Superior temporal gyrus (tissue), 1 donor: Measurements from ENCODE around the gene FOSL2.
A peak's percentile ranks its signal among the peaks of the same experiment; 100 is the strongest.

Experiments used
- DNase-seq: peaks from one replicate; pipeline ENCODE4 v3.0.0-alpha.2; 2016; ENCODE audit errors: extremely low spot score

Gene FOSL2

GRCh38 chr2:28449488-28450395 lies 57.1 kb downstream of the FOSL2 start:
- DNase-seq: no peak

- no peak for DNase-seq
Measured at GRCh38 chr2:28450901-28451565, 58.4 kb downstream of the FOSL2 start.

- no peak for DNase-seq
Measured at GRCh38 chr2:28451793-28452533, 59.3 kb downstream of the FOSL2 start.

GRCh38 chr2:28452534-28453081 lies 60.0 kb downstream of the FOSL2 start:
- DNase-seq: peak; percentile 49

GRCh38 chr2:28453396-28453795 lies 60.7 kb downstream of the FOSL2 start:
- DNase-seq: no peak

GRCh38 chr2:28454016-28454930 lies 61.6 kb downstream of the FOSL2 start:
- no peak for DNase-seq

GRCh38 chr2:28457237-28457636 lies 64.6 kb downstream of the FOSL2 start:
- no peak for DNase-seq

- no peak for DNase-seq
Measured at GRCh38 chr2:28461056-28461455, 68.4 kb downstream of the FOSL2 start.

GRCh38 chr2:28462122-28462521 lies 69.5 kb downstream of the FOSL2 start:
- no peak for DNase-seq

GRCh38 chr2:28463211-28463816 lies 70.7 kb downstream of the FOSL2 start:
- DNase-seq: no peak

GRCh38 chr2:28463893-28464292 lies 71.2 kb downstream of the FOSL2 start:
- DNase-seq: no peak

GRCh38 chr2:28465148-28465885 lies 72.7 kb downstream of the FOSL2 start:
- DNase-seq: no peak
